Measurements from ENCODE around the gene SIRT7.

Gene SIRT7

DNA sequence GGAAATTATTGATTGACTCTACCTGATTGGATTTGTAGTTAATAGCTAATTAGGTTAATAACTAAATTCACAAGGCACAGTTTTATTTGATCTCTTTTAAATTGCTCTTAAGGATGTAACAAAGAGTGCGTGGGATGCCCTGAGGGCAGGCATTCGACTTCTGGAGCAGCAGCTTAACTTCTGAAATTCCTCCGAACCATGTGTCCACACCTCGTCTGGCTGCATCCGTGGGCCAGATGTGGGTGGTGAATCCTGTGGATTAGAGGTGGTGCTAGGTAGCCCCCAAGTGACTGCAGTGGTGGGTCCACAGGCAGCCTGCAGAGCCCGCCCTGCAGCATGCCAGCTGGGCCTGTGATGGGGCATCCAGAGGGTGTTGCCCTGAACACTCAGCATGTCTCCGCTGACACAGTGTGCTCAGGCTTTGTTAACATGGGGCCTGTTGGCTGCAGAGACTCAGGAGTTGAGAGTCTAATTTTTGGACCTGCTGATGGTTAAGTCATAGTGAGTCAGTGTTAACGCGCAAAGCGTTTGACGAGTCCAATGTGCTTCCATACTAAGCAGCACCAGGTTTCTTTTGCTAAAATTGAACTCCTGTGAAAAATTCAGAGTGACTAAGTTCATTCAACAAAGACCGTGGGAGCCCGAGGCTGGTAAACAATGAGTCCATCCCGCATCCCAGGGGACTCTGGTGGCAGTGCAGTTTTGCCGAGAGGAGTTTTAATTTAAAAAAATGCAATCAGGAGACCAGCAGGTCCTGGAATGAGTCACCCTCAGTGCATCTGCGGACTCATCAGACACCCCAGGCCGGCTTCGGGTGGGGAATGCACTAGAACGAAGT is 19.7 kb downstream of the SIRT7 start:
- Histone ChIP-seq H3K4me3 (replicated peaks; ENCODE audit: insufficient read depth, low read length) (no peak overlapping the region), H3K27me3 (ENCODE audit: insufficient read depth, poor library complexity, severe bottlenecking) (peaks cover 5% of the 10 kb centered on the region), H3K27ac (replicated peaks) (no peak overlapping the region)
- TF ChIP-seq, protein P1, sequence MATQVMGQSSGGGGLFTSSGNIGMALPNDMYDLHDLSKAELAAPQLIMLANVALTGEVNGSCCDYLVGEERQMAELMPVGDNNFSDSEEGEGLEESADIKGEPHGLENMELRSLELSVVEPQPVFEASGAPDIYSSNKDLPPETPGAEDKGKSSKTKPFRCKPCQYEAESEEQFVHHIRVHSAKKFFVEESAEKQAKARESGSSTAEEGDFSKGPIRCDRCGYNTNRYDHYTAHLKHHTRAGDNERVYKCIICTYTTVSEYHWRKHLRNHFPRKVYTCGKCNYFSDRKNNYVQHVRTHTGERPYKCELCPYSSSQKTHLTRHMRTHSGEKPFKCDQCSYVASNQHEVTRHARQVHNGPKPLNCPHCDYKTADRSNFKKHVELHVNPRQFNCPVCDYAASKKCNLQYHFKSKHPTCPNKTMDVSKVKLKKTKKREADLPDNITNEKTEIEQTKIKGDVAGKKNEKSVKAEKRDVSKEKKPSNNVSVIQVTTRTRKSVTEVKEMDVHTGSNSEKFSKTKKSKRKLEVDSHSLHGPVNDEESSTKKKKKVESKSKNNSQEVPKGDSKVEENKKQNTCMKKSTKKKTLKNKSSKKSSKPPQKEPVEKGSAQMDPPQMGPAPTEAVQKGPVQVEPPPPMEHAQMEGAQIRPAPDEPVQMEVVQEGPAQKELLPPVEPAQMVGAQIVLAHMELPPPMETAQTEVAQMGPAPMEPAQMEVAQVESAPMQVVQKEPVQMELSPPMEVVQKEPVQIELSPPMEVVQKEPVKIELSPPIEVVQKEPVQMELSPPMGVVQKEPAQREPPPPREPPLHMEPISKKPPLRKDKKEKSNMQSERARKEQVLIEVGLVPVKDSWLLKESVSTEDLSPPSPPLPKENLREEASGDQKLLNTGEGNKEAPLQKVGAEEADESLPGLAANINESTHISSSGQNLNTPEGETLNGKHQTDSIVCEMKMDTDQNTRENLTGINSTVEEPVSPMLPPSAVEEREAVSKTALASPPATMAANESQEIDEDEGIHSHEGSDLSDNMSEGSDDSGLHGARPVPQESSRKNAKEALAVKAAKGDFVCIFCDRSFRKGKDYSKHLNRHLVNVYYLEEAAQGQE (IDR thresholded peaks at IDR 0.05; ENCODE audit: insufficient replicate concordance, low read depth): no peak
- TF ChIP-seq POLR2AphosphoS5 (IDR thresholded peaks at IDR 0.05; ENCODE audit: low read depth) (no peak), SPI1 (IDR thresholded peaks at IDR 0.05; ENCODE audit: borderline replicate concordance, low read depth) (no peak)
- no peak for DNase-seq (ENCODE audit: low read depth in 1 of 2, low spot score in 1 of 2)

DNA sequence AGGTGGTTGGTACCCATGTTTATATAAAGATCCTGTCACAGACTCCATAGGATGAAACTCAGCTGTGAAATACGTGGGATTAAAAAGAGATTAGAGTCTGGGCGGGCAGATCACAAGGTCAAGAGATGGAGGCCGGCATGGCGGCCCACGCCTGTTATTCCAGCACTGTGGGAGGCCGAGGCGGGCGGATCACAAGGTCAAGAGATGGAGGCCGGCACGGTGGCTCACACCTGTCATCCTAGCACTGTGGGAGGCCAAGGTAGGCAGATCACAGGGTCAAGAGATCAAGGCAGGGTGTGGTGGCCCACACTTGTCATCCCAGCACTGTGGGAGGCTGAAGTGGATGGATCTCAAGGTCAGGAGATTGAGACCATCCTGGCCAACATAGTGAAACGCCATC is 22.6 kb downstream of the SIRT7 start:
- TF ChIP-seq GABPA (IDR thresholded peaks at IDR 0.05; ENCODE audit: low read depth): no peak
- TF ChIP-seq, protein P2, sequence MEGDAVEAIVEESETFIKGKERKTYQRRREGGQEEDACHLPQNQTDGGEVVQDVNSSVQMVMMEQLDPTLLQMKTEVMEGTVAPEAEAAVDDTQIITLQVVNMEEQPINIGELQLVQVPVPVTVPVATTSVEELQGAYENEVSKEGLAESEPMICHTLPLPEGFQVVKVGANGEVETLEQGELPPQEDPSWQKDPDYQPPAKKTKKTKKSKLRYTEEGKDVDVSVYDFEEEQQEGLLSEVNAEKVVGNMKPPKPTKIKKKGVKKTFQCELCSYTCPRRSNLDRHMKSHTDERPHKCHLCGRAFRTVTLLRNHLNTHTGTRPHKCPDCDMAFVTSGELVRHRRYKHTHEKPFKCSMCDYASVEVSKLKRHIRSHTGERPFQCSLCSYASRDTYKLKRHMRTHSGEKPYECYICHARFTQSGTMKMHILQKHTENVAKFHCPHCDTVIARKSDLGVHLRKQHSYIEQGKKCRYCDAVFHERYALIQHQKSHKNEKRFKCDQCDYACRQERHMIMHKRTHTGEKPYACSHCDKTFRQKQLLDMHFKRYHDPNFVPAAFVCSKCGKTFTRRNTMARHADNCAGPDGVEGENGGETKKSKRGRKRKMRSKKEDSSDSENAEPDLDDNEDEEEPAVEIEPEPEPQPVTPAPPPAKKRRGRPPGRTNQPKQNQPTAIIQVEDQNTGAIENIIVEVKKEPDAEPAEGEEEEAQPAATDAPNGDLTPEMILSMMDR (IDR thresholded peaks at IDR 0.05; ENCODE audit: insufficient read depth, low read length): no peak
- no peak for TF ChIP-seq SPI1 (IDR thresholded peaks at IDR 0.05; ENCODE audit: borderline replicate concordance, low read depth)
- TF ChIP-seq, protein P1 (IDR thresholded peaks at IDR 0.05; ENCODE audit: insufficient replicate concordance, low read depth): no peak
- no peak for TF ChIP-seq POLR2AphosphoS5 (IDR thresholded peaks at IDR 0.05; ENCODE audit: low read depth)
- Histone ChIP-seq H3K27me3 (ENCODE audit: insufficient read depth, poor library complexity, severe bottlenecking) (no peaks in the 10 kb centered on the region), H3K27ac (replicated peaks) (no peak overlapping the region), H3K4me3 (replicated peaks; ENCODE audit: insufficient read depth, low read length) (no peak overlapping the region)
- DNase-seq (ENCODE audit: low read depth in 1 of 2, low spot score in 1 of 2): no peak

DNA sequence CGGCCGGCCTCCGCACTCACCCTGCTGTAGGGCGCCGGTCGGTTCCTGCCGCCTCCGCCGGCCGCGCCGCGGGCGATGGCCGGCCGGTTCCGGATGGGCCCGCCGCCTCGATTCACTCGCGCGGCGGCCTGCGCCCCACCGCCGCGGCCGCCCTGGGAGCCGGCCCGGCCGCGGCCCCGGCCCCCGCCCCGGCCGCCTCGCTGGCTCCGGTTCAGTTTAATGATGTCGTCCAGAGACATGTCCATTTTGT is 26.7 kb downstream of the SIRT7 start:
- no peak for DNase-seq (ENCODE audit: low read depth in 1 of 2, low spot score in 1 of 2)
- no peak for TF ChIP-seq POLR2AphosphoS5 (IDR thresholded peaks at IDR 0.05; ENCODE audit: low read depth)
- TF ChIP-seq, protein P1 (IDR thresholded peaks at IDR 0.05; ENCODE audit: insufficient replicate concordance, low read depth): peak; percentile 49
- H3K27me3 ChIP-seq (ENCODE audit: insufficient read depth, poor library complexity, severe bottlenecking): no peaks in the 10 kb centered on the region
- H3K4me3 ChIP-seq (replicated peaks; ENCODE audit: insufficient read depth, low read length): peak overlapping the region; percentile 85
- H3K27ac ChIP-seq (replicated peaks): no peak overlapping the region

DNA sequence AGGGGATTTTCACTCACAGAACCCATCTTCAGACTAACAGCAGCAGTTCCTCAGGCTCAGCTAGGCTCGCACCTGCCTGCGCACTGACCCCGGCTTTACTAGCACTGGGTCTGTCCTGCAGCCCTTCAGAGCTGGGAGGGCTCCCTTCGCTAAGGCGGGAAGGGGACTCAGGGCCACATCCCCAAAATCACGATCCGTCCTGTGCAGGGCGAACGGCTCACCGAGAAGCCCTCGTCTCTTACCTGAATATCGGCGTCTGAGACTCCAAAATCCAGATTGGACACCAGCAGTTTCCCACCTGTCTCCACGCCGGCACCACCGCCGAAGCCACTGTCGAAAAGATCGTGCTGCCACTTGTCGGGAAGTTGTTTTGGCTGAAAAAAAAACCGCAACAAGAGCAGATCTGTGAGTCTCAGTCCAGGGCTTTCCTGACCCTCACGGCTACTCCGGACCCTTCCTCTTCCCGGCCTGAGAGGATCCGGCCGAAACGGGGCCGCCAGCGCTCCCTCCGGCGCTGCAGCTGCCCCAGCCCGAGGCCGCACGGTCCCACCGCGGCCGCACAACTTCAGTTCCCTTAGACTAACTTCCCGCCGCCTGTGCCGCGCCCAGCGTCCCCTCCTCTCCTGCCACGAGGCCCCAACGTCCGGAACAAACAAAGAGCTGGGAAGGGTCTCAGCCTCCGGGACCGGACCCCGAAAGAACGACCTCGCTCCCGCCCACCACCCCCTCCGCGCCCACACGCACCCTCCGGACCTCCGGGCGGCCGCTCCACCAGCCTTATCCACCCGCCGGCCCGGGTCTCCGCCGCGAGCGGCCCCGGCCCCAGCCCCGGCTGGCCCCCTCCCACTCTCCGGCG is 27.3 kb downstream of the SIRT7 start:
- Histone ChIP-seq H3K27ac (replicated peaks) (peak overlapping the region; percentile 87), H3K27me3 (ENCODE audit: insufficient read depth, poor library complexity, severe bottlenecking) (no peaks in the 10 kb centered on the region), H3K4me3 (replicated peaks; ENCODE audit: insufficient read depth, low read length) (peak overlapping the region; percentile 85)
- peak in 1 of 2 experiments; percentile 36 for DNase-seq (ENCODE audit: low read depth in 1 of 2, low spot score in 1 of 2)
- no peak; the same call in none of the 2 replicates for TF ChIP-seq POLR2AphosphoS5 (IDR thresholded peaks at IDR 0.05; ENCODE audit: low read depth)
- TF ChIP-seq SPI1 (IDR thresholded peaks at IDR 0.05; ENCODE audit: borderline replicate concordance, low read depth): no peak
- TF ChIP-seq, protein P1 (IDR thresholded peaks at IDR 0.05; ENCODE audit: insufficient replicate concordance, low read depth): no peak
- TF ChIP-seq, protein P2 (IDR thresholded peaks at IDR 0.05; ENCODE audit: insufficient read depth, low read length): no peak
- no peak for TF ChIP-seq GABPA (IDR thresholded peaks at IDR 0.05; ENCODE audit: low read depth)

Measured in HL-60 (cell line).